Hindlimb muscle (tissue), 1 donor: ENCODE measurements around the gene ST6GALNAC6. TPM values are rescaled to one million over a fixed set of nuclear protein-coding genes. Genes with fewer than 3 reads are reported as not detected.

Experiments used
- DNase-seq: peaks from one replicate; pipeline ENCODE4 v3.0.0-alpha.2; 2013
- polyA plus RNA-seq: library from polyadenylated mRNA; unstranded; fragments of 120-200 nt; gene quantifications from one replicate; pipeline ENCODE4 v1.2.1, GENCODE V29; 2013; ENCODE audit not compliant: insufficient read length

Gene ST6GALNAC6
- polyA plus RNA-seq = 70.5 TPM

- peak; percentile 88 for DNase-seq
These were observed at the start of gene ST6GALNAC6 for GRCh38 chr9:127899128-127899943. ST6GALNAC6 (minus strand) TSS chr9:127899603; CDS start chr9:127897981, 1,622 bp downstream.

- DNase-seq = no peak
These were observed 48.7 kb upstream of the ST6GALNAC6 start for GRCh38 chr9:127947841-127948710.

GRCh38 chr9:127946728-127947127 lies 47.3 kb upstream of the ST6GALNAC6 start:
- no peak for DNase-seq

GRCh38 chr9:127945942-127946341 lies 46.5 kb upstream of the ST6GALNAC6 start:
- no peak for DNase-seq

GRCh38 chr9:127945338-127945737 lies 45.9 kb upstream of the ST6GALNAC6 start:
- DNase-seq = no peak

- DNase-seq = no peak
These were observed 45.3 kb upstream of the ST6GALNAC6 start for GRCh38 chr9:127944586-127945218.

GRCh38 chr9:127943731-127944144 lies 44.3 kb upstream of the ST6GALNAC6 start:
- peak; percentile 73 for DNase-seq

GRCh38 chr9:127943011-127943662 lies 43.7 kb upstream of the ST6GALNAC6 start:
- DNase-seq = no peak

- DNase-seq = no peak
These were observed 43.0 kb upstream of the ST6GALNAC6 start for GRCh38 chr9:127942216-127943010.

- no peak for DNase-seq
These were observed 42.5 kb upstream of the ST6GALNAC6 start for GRCh38 chr9:127941961-127942215.

- no peak for DNase-seq
These were observed 41.9 kb upstream of the ST6GALNAC6 start for GRCh38 chr9:127941062-127941960.

GRCh38 chr9:127940593-127940992 lies 41.2 kb upstream of the ST6GALNAC6 start:
- DNase-seq = no peak

- DNase-seq = no peak
These were observed 38.9 kb upstream of the ST6GALNAC6 start for GRCh38 chr9:127938298-127938690.

GRCh38 chr9:127937388-127938297 lies 38.2 kb upstream of the ST6GALNAC6 start, which contains the start of gene DPM2:
DPM2 (minus strand) TSS chr9:127937854; CDS start chr9:127937820, 34 bp downstream.
- DNase-seq = peak; percentile 91

- DNase-seq = no peak
These were observed 37.6 kb upstream of the ST6GALNAC6 start for GRCh38 chr9:127937056-127937387.

GRCh38 chr9:127936347-127936852 lies 37.0 kb upstream of the ST6GALNAC6 start:
- no peak for DNase-seq

GRCh38 chr9:127935765-127936221 lies 36.4 kb upstream of the ST6GALNAC6 start:
- no peak for DNase-seq

- DNase-seq = no peak
These were observed 35.6 kb upstream of the ST6GALNAC6 start for GRCh38 chr9:127934986-127935385.

- no peak for DNase-seq
These were observed 34.8 kb upstream of the ST6GALNAC6 start for GRCh38 chr9:127934248-127934647.
